ENCODE data around the gene RNGTT. TPM values are rescaled to one million over a fixed set of nuclear protein-coding genes. Genes with fewer than 3 reads are reported as not detected.

The RNGTT gene
- total and polyA plus RNA-seq, 8 donors: 12.1 to 18.5 (median 15.7) TPM

- H3K9me3 ChIP-seq: no peaks in the 10 kb centered on the region
- intact Hi-C loops (cut with DNase I): no loop called here
- no peaks in the 10 kb centered on the region for H3K4me1 ChIP-seq
- ATAC-seq (no peak), DNase-seq (no peak)
- no peak for TF ChIP-seq CTCF (IDR thresholded peaks at IDR 0.05)
- no peak overlapping the region for H3K4me3 ChIP-seq
- peaks cover 0 to 13% of the 10 kb centered on the region in 2 donors for H3K36me3 ChIP-seq
- H3K27me3 ChIP-seq: no peaks in the 10 kb centered on the region
- no peak overlapping the region for H3K27ac ChIP-seq
Measured at GRCh38 chr6:88679841-88680240, 283.6 kb downstream of the RNGTT start.

GRCh38 chr6:88677356-88677755, 286.1 kb downstream of the RNGTT start:
- Histone ChIP-seq H3K27me3 (no peaks in the 10 kb centered on the region), H3K4me3 (no peak overlapping the region), H3K9me3 (peaks cover 0 to 8% of the 10 kb centered on the region in 2 donors), H3K27ac (no peak overlapping the region), H3K4me1 (no peaks in the 10 kb centered on the region), H3K36me3 (peaks cover 0 to 13% of the 10 kb centered on the region in 2 donors)
- no peak for TF ChIP-seq CTCF (IDR thresholded peaks at IDR 0.05)
- DNase-seq: no peak
- no peak for ATAC-seq
- intact Hi-C loops (cut with DNase I): no loop called here

GRCh38 chr6:88671624-88672023, 291.8 kb downstream of the RNGTT start:
- H3K27me3 ChIP-seq: no peaks in the 10 kb centered on the region
- intact Hi-C loops (cut with DNase I): no loop called here
- peaks cover 4 to 48% of the 10 kb centered on the region in 2 donors for H3K9me3 ChIP-seq
- H3K4me1 ChIP-seq: no peaks in the 10 kb centered on the region
- H3K27ac ChIP-seq: no peak overlapping the region
- DNase-seq (no peak), ATAC-seq (no peak)
- no peak for TF ChIP-seq CTCF (IDR thresholded peaks at IDR 0.05)
- H3K36me3 ChIP-seq: peaks cover 0 to 19% of the 10 kb centered on the region in 2 donors
- no peak overlapping the region for H3K4me3 ChIP-seq

- H3K27me3 ChIP-seq: no peaks in the 10 kb centered on the region
- intact Hi-C loops (cut with DNase I): no loop called here
- H3K27ac ChIP-seq: no peak overlapping the region
- H3K9me3 ChIP-seq: peaks cover 4 to 51% of the 10 kb centered on the region in 2 donors
- H3K36me3 ChIP-seq: peaks cover 0 to 22% of the 10 kb centered on the region in 2 donors
- no peak for TF ChIP-seq CTCF (IDR thresholded peaks at IDR 0.05)
- H3K4me1 ChIP-seq: no peaks in the 10 kb centered on the region
- ATAC-seq (no peak), DNase-seq (no peak)
- H3K4me3 ChIP-seq: no peak overlapping the region
Measured at GRCh38 chr6:88670369-88670768, 293.0 kb downstream of the RNGTT start.

GRCh38 chr6:88669475-88669874, 293.9 kb downstream of the RNGTT start:
- H3K4me1 ChIP-seq: no peaks in the 10 kb centered on the region
- no peak for TF ChIP-seq CTCF (IDR thresholded peaks at IDR 0.05)
- H3K9me3 ChIP-seq: peaks cover 4 to 57% of the 10 kb centered on the region in 2 donors
- H3K36me3 ChIP-seq: peaks cover 0 to 22% of the 10 kb centered on the region in 2 donors
- intact Hi-C loops (cut with DNase I): no loop called here
- no peaks in the 10 kb centered on the region for H3K27me3 ChIP-seq
- no peak overlapping the region for H3K27ac ChIP-seq
- H3K4me3 ChIP-seq: no peak overlapping the region
- ATAC-seq (no peak), DNase-seq (no peak)

All from left lung (tissue), 10 donors.